Measurements from ENCODE around the gene SNCAIP.

The SNCAIP gene

DNA sequence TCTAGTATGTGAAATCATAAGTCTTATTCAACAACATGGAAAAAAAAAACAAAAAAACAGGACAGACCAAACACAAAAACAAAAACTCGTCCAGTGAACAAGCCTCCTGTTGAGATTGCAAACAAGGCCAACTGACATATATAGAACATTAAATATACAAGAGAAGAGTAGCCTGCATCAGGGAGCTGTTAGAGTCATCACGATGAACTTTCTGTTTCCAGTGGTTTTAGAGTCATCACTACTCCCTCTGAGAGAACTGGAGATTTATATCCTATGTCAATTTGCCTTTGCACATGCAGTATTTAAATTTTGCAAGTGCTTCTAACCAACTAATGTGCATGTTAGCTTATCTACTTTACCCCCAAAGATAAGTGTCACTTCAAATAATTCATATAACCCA, 9.9 kb downstream of the SNCAIP start:
- Histone ChIP-seq H3K79me2 (ENCODE audit: insufficient read depth, low read length) (no peaks in the 10 kb centered on the region), H3K9me3 (ENCODE audit: insufficient read depth, low read length) (no peaks in the 10 kb centered on the region), H3F3A (ENCODE audit: insufficient read depth) (no peaks in the 10 kb centered on the region), H3K4me3 (ENCODE audit: insufficient read depth, low read length, poor library complexity, severe bottlenecking) (no peak overlapping the region), H3K36me3 (ENCODE audit: low read length) (no peaks in the 10 kb centered on the region), H2AFZ (ENCODE audit: low read depth, low read length, severe bottlenecking) (no peak overlapping the region), H3K9me2 (replicated peaks; ENCODE audit: insufficient read depth, low read length) (no peaks in the 10 kb centered on the region), H3K9ac (ENCODE audit: low read length) (no peak overlapping the region), H3K27me3 (ENCODE audit: low read length) (no peaks in the 10 kb centered on the region), H4K20me1 (ENCODE audit: low read depth, low read length) (no peaks in the 10 kb centered on the region), H3K4me2 (ENCODE audit: low read depth, low read length, poor library complexity, severe bottlenecking) (no peak overlapping the region), H3K27ac (ENCODE audit: low read depth, low read length) (no peak overlapping the region)
- TF ChIP-seq, protein P1, sequence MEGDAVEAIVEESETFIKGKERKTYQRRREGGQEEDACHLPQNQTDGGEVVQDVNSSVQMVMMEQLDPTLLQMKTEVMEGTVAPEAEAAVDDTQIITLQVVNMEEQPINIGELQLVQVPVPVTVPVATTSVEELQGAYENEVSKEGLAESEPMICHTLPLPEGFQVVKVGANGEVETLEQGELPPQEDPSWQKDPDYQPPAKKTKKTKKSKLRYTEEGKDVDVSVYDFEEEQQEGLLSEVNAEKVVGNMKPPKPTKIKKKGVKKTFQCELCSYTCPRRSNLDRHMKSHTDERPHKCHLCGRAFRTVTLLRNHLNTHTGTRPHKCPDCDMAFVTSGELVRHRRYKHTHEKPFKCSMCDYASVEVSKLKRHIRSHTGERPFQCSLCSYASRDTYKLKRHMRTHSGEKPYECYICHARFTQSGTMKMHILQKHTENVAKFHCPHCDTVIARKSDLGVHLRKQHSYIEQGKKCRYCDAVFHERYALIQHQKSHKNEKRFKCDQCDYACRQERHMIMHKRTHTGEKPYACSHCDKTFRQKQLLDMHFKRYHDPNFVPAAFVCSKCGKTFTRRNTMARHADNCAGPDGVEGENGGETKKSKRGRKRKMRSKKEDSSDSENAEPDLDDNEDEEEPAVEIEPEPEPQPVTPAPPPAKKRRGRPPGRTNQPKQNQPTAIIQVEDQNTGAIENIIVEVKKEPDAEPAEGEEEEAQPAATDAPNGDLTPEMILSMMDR (IDR thresholded peaks at IDR 0.05; ENCODE audit: insufficient read depth, low read length, poor library complexity, severe bottlenecking), result no peak
- TF ChIP-seq EZH2phosphoT487 (conservative IDR thresholded peaks at IDR 0.05; ENCODE audit: low read length), result no peak

DNA sequence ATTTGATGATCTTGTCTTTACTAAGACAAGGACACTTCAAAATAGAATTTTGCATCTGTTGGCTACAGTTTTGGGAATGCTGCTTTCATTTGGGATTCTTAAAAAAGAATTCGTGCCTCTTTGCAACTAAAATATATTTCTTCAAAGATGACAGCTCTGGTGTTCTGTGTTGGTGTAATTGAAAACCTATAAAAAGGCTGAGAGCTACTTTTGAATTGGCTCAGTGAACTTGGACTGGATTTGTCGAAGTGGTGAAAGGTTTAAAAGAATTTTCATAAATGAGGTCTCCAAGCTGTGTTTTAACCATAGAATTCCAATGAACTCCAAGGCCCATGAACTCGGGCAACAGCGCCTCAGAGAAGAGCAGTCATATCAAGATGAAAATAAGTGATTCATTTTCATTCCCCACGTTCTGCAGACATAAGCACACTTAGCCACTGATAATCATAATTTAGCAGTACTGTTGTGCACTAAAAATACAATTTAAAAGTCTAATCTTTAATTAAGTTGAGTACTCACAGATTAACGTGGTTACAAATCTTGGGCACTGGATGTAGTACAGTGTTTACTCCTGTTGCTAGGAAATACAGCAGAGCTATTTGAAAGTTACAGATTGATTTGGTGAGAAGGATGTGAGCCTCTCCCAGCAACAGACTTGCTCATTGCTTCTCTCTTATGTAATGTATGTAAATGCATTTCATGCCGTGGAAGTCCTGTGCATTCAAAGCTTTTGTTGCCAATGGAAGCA, 10.9 kb downstream of the SNCAIP start:
- no peaks in the 10 kb centered on the region for H3K79me2 ChIP-seq (ENCODE audit: insufficient read depth, low read length)
- no peaks in the 10 kb centered on the region for H3K9me2 ChIP-seq (replicated peaks; ENCODE audit: insufficient read depth, low read length)
- no peak overlapping the region for H3K9ac ChIP-seq (ENCODE audit: low read length)
- no peaks in the 10 kb centered on the region for H3F3A ChIP-seq (ENCODE audit: insufficient read depth)
- no peak overlapping the region for H3K4me2 ChIP-seq (ENCODE audit: low read depth, low read length, poor library complexity, severe bottlenecking)
- no peaks in the 10 kb centered on the region for H4K20me1 ChIP-seq (ENCODE audit: low read depth, low read length)
- no peaks in the 10 kb centered on the region for H3K9me3 ChIP-seq (ENCODE audit: insufficient read depth, low read length)
- TF ChIP-seq, protein P1 (IDR thresholded peaks at IDR 0.05; ENCODE audit: insufficient read depth, low read length, poor library complexity, severe bottlenecking), result no peak
- TF ChIP-seq EZH2phosphoT487 (conservative IDR thresholded peaks at IDR 0.05; ENCODE audit: low read length), result no peak
- H3K27me3 ChIP-seq (ENCODE audit: low read length), result no peaks in the 10 kb centered on the region
- no peak overlapping the region for H2AFZ ChIP-seq (ENCODE audit: low read depth, low read length, severe bottlenecking)
- H3K4me3 ChIP-seq (ENCODE audit: insufficient read depth, low read length, poor library complexity, severe bottlenecking), result no peak overlapping the region
- no peak overlapping the region for H3K27ac ChIP-seq (ENCODE audit: low read depth, low read length)
- no peaks in the 10 kb centered on the region for H3K36me3 ChIP-seq (ENCODE audit: low read length)

DNA sequence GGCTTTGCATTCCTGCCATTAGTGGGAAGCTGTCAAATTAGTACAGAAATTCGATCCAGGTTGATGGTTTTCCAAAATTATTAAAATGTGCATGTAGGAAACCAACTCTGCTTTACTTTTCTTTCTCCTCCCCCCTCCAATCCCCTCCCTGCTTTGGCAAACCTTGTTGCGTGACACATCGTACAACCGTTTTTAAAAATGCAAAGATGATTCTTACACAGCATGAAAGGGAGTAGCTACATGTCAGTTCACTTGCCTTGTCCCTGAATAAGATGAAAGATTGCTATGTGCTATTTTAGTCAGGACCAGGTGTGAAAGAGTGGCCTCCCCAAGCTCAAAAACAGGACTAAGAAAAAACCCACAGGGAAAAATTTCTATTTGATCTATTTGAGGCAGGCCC, 11.7 kb downstream of the SNCAIP start:
- Histone ChIP-seq H3K4me3 (ENCODE audit: insufficient read depth, low read length, poor library complexity, severe bottlenecking) (no peak overlapping the region), H3K79me2 (ENCODE audit: insufficient read depth, low read length) (no peaks in the 10 kb centered on the region), H3K4me2 (ENCODE audit: low read depth, low read length, poor library complexity, severe bottlenecking) (no peak overlapping the region), H3F3A (ENCODE audit: insufficient read depth) (no peaks in the 10 kb centered on the region), H4K20me1 (ENCODE audit: low read depth, low read length) (no peaks in the 10 kb centered on the region), H3K27me3 (ENCODE audit: low read length) (no peaks in the 10 kb centered on the region), H2AFZ (ENCODE audit: low read depth, low read length, severe bottlenecking) (no peak overlapping the region), H3K36me3 (ENCODE audit: low read length) (no peaks in the 10 kb centered on the region), H3K9ac (ENCODE audit: low read length) (no peak overlapping the region), H3K9me2 (replicated peaks; ENCODE audit: insufficient read depth, low read length) (no peaks in the 10 kb centered on the region), H3K27ac (ENCODE audit: low read depth, low read length) (no peak overlapping the region), H3K9me3 (ENCODE audit: insufficient read depth, low read length) (no peaks in the 10 kb centered on the region)
- TF ChIP-seq, protein P1 (IDR thresholded peaks at IDR 0.05; ENCODE audit: insufficient read depth, low read length, poor library complexity, severe bottlenecking), result no peak
- no peak for TF ChIP-seq EZH2phosphoT487 (conservative IDR thresholded peaks at IDR 0.05; ENCODE audit: low read length)
